Ishikawa (cell line): ENCODE results near the gene AP5M1.

Experiments used
- CEBPB ChIP-seq: IDR thresholded peaks from 2 replicates; pipeline ENCODE4 v1.6.1; 2012
- NFIC ChIP-seq: IDR thresholded peaks from 2 replicates; pipeline ENCODE4 v1.6.1; 2012
- RAD21 ChIP-seq: IDR thresholded peaks from 2 replicates; pipeline ENCODE4 v1.6.1; 2012; ENCODE audit warnings: low read depth
- TAF1 ChIP-seq: IDR thresholded peaks from 2 replicates; pipeline ENCODE4 v1.6.1; 2012; ENCODE audit warnings: low read depth, mild to moderate bottlenecking
- TCF12 ChIP-seq: IDR thresholded peaks from 2 replicates; pipeline ENCODE4 v1.6.1; 2012; ENCODE audit warnings: low read depth
- TF ChIP-seq, protein P1 (sequence below): IDR thresholded peaks from 2 replicates; pipeline ENCODE4 v1.6.1; 2012

DNA sequence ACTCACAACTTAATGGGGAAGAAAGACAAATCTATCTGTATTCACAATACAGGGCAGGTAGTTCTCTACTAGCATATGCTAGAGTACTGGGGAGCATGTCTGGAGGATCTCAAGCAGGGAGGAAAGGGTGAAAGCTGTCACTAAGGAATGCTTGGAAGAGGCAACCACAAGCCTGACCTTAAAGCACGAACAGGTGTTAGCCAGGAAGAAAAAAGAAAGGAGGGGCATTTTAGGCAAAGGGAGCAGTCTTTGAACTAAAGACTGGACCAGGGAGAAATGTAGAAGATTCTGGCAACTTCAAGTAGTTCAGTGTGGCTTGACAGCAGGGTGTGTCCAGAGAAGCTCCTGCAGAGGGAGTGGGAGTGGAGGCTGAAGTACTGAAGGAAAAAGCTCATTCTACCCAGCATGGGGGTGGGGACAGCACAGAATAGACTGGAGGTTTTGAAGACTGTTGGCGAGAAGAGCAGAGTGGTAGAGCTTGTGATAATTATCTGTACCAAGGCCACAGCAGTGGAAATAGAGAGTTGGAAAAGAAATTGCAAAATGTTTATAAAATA is 50.9 kb downstream of the AP5M1 start:
- TF ChIP-seq TAF1: no peak
- no peak for TF ChIP-seq TCF12
- TF ChIP-seq, protein P1, sequence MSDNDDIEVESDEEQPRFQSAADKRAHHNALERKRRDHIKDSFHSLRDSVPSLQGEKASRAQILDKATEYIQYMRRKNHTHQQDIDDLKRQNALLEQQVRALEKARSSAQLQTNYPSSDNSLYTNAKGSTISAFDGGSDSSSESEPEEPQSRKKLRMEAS: no peak
- TF ChIP-seq NFIC: no peak
- no peak for TF ChIP-seq RAD21
- no peak for TF ChIP-seq CEBPB
